HEK293T (cell line): Measurements from ENCODE around the gene PABPC1L.

Experiments
- CTCF ChIA-PET: fragments of 350-600 bp; formaldehyde crosslinking; extraction: SDS; loops from one replicate; lab custom pipeline; 2021; ENCODE audit warnings: antibody characterized with exemption, inconsistent platforms; lab: Yijun Ruan, JAX
- POLR2A ChIA-PET: fragments of 350-600 bp; formaldehyde crosslinking; extraction: SDS; loops from one replicate; lab custom pipeline; 2020; ENCODE audit warnings: antibody characterized with exemption, inconsistent platforms; lab: Yijun Ruan, JAX
- DNase-seq: peaks from one replicate; pipeline ENCODE4 v3.0.0; 2012; ENCODE audit warnings: mixed read lengths; ENCODE audit errors: extremely low spot score
- ARNT ChIP-seq: fragments of 450-650 bp; IDR thresholded peaks from 2 replicates; pipeline ENCODE4 v1.6.1; 2017; ENCODE audit warnings: mild to moderate bottlenecking
- BHLHE40 ChIP-seq: fragments of 450-650 bp; IDR thresholded peaks from 2 replicates; pipeline ENCODE4 v1.6.1; 2016; ENCODE audit warnings: mild to moderate bottlenecking, moderate library complexity, borderline replicate concordance
- CTBP1 ChIP-seq: fragments of 450-650 bp; IDR thresholded peaks from 2 replicates; pipeline ENCODE4 v1.6.1; 2016; ENCODE audit warnings: borderline replicate concordance
- ELF4 ChIP-seq: fragments of 450-650 bp; IDR thresholded peaks from 2 replicates; pipeline ENCODE4 v1.6.1; 2017; ENCODE audit warnings: antibody characterized with exemption
- FOXA1 ChIP-seq: fragments of 450-650 bp; IDR thresholded peaks from 2 replicates; pipeline ENCODE4 v1.6.1; 2016; ENCODE audit warnings: mild to moderate bottlenecking
- FOXK2 ChIP-seq: fragments of 450-650 bp; IDR thresholded peaks from 2 replicates; pipeline ENCODE4 v1.6.1; 2016; ENCODE audit warnings: mild to moderate bottlenecking
- FOXM1 ChIP-seq: fragments of 450-650 bp; IDR thresholded peaks from 2 replicates; pipeline ENCODE4 v1.6.1; 2017; ENCODE audit warnings: mild to moderate bottlenecking, borderline replicate concordance
- HDGF ChIP-seq: fragments of 450-650 bp; IDR thresholded peaks from 2 replicates; pipeline ENCODE4 v1.6.1; 2017; ENCODE audit warnings: antibody characterized with exemption, borderline replicate concordance
- L3MBTL2 ChIP-seq: fragments of 450-650 bp; conservative IDR thresholded peaks from 2 replicates; pipeline ENCODE4 v1.6.1; 2016; ENCODE audit warnings: mild to moderate bottlenecking
- LEF1 ChIP-seq: fragments of 450-650 bp; IDR thresholded peaks from 2 replicates; pipeline ENCODE4 v1.6.1; 2017; ENCODE audit warnings: mild to moderate bottlenecking, borderline replicate concordance
- NFRKB ChIP-seq: fragments of 450-650 bp; IDR thresholded peaks from 2 replicates; pipeline ENCODE4 v1.6.1; 2016; ENCODE audit warnings: mild to moderate bottlenecking, moderate library complexity
- SP1 ChIP-seq: fragments of 450-650 bp; IDR thresholded peaks from 2 replicates; pipeline ENCODE4 v1.6.1; 2017
- SUZ12 ChIP-seq: fragments of 450-650 bp; IDR thresholded peaks from 2 replicates; pipeline ENCODE4 v1.6.1; 2016; ENCODE audit warnings: mild to moderate bottlenecking
- TARDBP ChIP-seq: fragments of 450-650 bp; IDR thresholded peaks from 2 replicates; pipeline ENCODE4 v1.6.1; 2016
- ZNF384 ChIP-seq: fragments of 450-650 bp; IDR thresholded peaks from 2 replicates; pipeline ENCODE4 v1.6.1; 2016
- TF ChIP-seq, protein P1 (sequence below): fragments of 450-650 bp; IDR thresholded peaks from 2 replicates; pipeline ENCODE4 v1.6.1; 2016

Gene PABPC1L

DNA sequence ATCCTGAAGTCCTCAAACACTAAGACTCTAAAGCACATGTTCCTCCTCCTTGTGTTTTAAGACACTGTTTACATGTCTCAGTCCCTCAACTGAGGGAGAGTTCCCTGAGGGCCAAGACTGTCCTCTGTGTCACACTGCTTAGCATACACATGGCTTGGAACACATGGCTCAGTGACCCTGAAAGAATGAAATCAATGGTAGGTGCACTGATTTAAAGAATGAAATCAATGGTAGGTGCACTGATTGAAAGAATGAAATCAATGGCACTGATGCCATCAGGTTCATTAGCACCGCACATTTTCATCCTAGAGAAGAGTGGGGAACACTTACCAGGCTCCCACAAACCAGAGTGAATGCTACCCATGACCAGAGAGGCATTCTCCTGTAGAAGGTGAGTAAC lies 40.5 kb downstream of the PABPC1L start:
- CTCF ChIA-PET, result no interaction called here
- DNase-seq, result no peak
- TF ChIP-seq CTBP1, result no peak
- TF ChIP-seq NFRKB, result no peak
- no peak for TF ChIP-seq ZNF384
- TF ChIP-seq FOXK2, result no peak
- TF ChIP-seq SUZ12, result no peak
- no peak for TF ChIP-seq FOXA1
- POLR2A ChIA-PET, result interaction anchor here (2.8 kb wide), 1 partner anchor 10 kb away, joined by 16 read pairs; the partner anchor contains the start of gene TOMM34

DNA sequence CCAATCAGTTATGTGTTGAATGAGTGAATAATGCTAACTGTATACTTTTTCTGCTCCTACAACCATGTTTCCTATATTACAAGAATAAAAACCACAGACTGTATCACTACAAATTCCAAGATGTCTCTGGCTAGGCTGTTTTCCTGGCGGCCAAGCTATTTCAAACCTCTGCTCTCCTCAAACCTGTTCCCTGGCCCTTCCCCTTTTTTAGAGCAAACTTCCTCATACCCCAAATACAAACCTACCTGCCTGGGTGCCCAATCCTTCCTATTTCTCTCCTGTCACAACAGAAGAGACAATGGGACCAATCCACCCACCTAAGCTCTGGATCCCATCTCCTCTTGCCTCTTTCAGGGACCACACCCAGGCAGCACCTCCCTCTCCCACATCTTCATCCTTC lies 42.9 kb downstream of the PABPC1L start:
- DNase-seq, result no peak
- CTCF ChIA-PET, result interaction anchor here (0.5 kb wide), 1 partner anchor 1741 kb away, joined by 3 read pairs; no protein-coding TSS in a partner anchor
- no peak for TF ChIP-seq SUZ12
- no peak for TF ChIP-seq FOXK2
- TF ChIP-seq ARNT, result no peak
- no peak for TF ChIP-seq L3MBTL2
- POLR2A ChIA-PET, result interaction anchor here (2.8 kb wide), 1 partner anchor 7 kb away, joined by 16 read pairs; the partner anchor contains the start of gene TOMM34

DNA sequence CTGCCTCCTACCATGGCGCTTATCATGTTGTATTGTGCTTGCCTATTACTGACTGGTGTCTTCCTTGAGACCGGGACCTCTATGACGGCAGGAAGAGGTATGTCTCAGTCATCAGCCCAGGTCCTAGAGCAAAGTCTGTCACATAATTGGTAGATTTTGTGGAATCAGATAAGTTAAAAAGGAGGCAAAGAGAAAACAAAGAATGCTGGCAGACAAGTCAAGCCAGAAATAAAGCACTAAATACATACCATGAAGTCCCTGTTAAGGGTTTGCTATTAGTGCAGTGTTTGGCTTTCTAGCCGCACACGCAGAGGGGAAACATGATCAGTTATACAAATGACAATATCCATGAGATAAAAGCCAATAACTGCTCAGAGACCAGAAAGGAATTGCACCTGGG lies 44.4 kb downstream of the PABPC1L start:
- ChIA-PET POLR2A (no interaction called here), CTCF (no interaction called here)
- TF ChIP-seq TARDBP (no peak), FOXM1 (no peak), ELF4 (no peak), NFRKB (no peak), SP1 (no peak), HDGF (no peak), CTBP1 (no peak), L3MBTL2 (no peak), SUZ12 (no peak), BHLHE40 (no peak), ZNF384 (no peak), ARNT (no peak), FOXA1 (no peak)
- TF ChIP-seq, protein P1, sequence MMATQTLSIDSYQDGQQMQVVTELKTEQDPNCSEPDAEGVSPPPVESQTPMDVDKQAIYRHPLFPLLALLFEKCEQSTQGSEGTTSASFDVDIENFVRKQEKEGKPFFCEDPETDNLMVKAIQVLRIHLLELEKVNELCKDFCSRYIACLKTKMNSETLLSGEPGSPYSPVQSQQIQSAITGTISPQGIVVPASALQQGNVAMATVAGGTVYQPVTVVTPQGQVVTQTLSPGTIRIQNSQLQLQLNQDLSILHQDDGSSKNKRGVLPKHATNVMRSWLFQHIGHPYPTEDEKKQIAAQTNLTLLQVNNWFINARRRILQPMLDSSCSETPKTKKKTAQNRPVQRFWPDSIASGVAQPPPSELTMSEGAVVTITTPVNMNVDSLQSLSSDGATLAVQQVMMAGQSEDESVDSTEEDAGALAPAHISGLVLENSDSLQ, result no peak
- no peak for DNase-seq

DNA sequence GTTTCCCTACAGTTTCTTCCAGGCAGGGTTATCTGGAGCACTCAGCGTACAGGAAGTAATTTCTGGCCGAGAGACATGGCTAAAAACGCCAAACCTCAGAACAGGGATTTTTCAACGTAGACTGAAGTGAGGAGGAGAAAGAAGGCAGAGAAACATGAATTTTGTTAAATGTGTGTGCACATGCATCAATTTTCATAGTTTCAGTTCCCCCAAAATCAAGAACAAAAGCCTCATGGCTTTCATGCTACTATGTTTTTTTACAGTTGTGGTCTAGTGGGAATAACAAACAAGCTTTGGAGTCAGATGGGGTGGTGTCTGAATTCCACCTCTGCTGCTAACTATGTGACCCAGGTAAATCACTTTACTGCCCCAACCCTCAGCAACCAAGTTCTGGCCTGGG lies 45.4 kb downstream of the PABPC1L start:
- no peak for DNase-seq
- CTCF ChIA-PET, result no interaction called here
- TF ChIP-seq TARDBP, result no peak
- no peak for TF ChIP-seq FOXA1
- no peak for TF ChIP-seq ELF4
- TF ChIP-seq ARNT, result no peak
- TF ChIP-seq FOXK2, result no peak
- no peak for TF ChIP-seq HDGF
- TF ChIP-seq, protein P1, result no peak
- TF ChIP-seq NFRKB, result no peak
- TF ChIP-seq LEF1, result no peak
- no peak for TF ChIP-seq CTBP1
- no peak for TF ChIP-seq FOXM1
- TF ChIP-seq ZNF384, result no peak
- no peak for TF ChIP-seq SP1
- TF ChIP-seq BHLHE40, result no peak
- no peak for TF ChIP-seq SUZ12
- TF ChIP-seq L3MBTL2, result no peak
- POLR2A ChIA-PET, result no interaction called here

DNA sequence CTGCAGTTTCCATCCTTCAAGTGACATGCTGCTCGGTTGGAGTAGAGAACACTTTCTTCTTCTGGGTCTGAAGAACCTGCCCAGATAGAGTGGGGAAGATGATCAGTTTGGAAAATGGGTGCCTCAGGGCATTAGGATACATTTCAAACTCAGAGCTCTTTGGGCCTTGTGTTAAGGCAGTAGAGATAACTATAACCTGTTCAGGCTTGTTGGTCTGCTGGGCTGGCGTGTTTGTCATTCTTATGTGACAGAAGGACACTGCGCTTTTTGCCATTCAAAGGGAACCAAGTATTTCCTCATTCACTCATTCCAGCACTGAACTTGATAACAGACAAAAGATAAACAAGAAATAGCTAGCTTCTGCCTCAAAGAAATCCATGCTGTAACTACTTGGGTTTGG lies 46.5 kb downstream of the PABPC1L start:
- TF ChIP-seq L3MBTL2 (no peak), ARNT (no peak)
- POLR2A ChIA-PET, result no interaction called here
- DNase-seq, result no peak
- CTCF ChIA-PET, result no interaction called here

DNA sequence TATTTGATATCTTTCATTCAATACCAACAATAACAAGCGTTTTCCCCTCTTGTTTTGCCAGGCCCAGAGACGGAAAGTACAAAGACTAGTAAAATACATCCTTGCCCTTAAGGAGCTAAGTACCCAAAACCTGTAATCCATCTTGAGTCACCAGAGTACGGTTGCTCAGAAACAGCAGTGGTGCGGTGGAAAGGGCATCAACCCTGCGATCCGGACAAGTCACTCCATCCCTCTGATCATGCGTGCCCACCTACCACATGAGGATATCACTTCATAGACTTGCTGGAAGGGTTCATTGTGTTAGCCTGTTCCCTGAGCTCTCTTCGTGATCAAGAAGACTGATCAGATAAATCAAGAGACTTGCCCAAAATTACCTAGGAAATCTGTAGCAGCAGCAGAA lies 48.4 kb downstream of the PABPC1L start:
- no peak for TF ChIP-seq LEF1
- TF ChIP-seq FOXK2, result no peak
- TF ChIP-seq FOXA1, result no peak
- TF ChIP-seq SUZ12, result no peak
- no peak for TF ChIP-seq CTBP1
- TF ChIP-seq FOXM1, result no peak
- no peak for TF ChIP-seq SP1
- TF ChIP-seq ARNT, result no peak
- TF ChIP-seq, protein P1, result no peak
- no peak for TF ChIP-seq TARDBP
- no peak for TF ChIP-seq ZNF384
- TF ChIP-seq BHLHE40, result no peak
- no peak for TF ChIP-seq L3MBTL2
- no peak for TF ChIP-seq ELF4
- ChIA-PET CTCF (no interaction called here), POLR2A (interaction anchor here (2.7 kb wide), 1 partner anchor 10 kb away, joined by 10 read pairs; no protein-coding TSS in a partner anchor)
- DNase-seq, result no peak
